Sigmoid colon (tissue), 7 donors: Measurements from ENCODE around the gene ACOT2. TPM values are rescaled to one million over a fixed set of nuclear protein-coding genes. Genes with fewer than 3 reads are reported as not detected.
"Not testable (repeated sequence)": the region's sequence is repeated elsewhere in the genome, so short reads cannot be mapped to it uniquely, and the experiment has no call there.

Experiments used
- DNase-seq: peaks from one replicate; pipeline ENCODE4 v3.0.0-alpha.2; 2019
- H3K27ac ChIP-seq, 4 donors: fragments of 200-600 bp; sonication (generic); one replicate each; pipeline ENCODE4 v1.5.1; 2016 to 2019; ENCODE audit warnings: mild to moderate bottlenecking in 1 of 4
- H3K27me3 ChIP-seq, 3 donors: fragments of 200-600 bp; sonication (generic); one replicate each; pipeline ENCODE4 v1.5.1; 2019; ENCODE audit warnings: mild to moderate bottlenecking in 1 of 3
- H3K36me3 ChIP-seq, 4 donors: fragments of 200-600 bp; sonication (generic); one replicate each; pipeline ENCODE4 v1.5.1; 2016 to 2019
- H3K4me1 ChIP-seq, 4 donors: fragments of 200-600 bp; sonication (generic); one replicate each; pipeline ENCODE4 v1.5.1; 2017 to 2019
- H3K4me3 ChIP-seq, 4 donors: fragments of 200-600 bp; sonication (generic); one replicate each; pipeline ENCODE4 v1.5.1; 2017 to 2019; ENCODE audit warnings: mild to moderate bottlenecking in 2 of 4, moderate library complexity in 1 of 4
- H3K9me3 ChIP-seq, 4 donors: fragments of 200-600 bp in 3 of 4; sonication (generic) in 3 of 4; one replicate each; pipeline versions ENCODE4 v1.5.1 to v1.6.1; 2013 to 2019
- EP300 ChIP-seq, 4 donors: sonication (generic); formaldehyde crosslinking; IDR thresholded peaks; one replicate each; pipeline ENCODE4 v1.6.1; 2017; ENCODE audit warnings: antibody characterized with exemption in 4 of 4
- POLR2A ChIP-seq, 2 donors: fragments of 450-650 bp; IDR thresholded peaks; one replicate each; pipeline ENCODE4 v1.6.1; 2016; ENCODE audit warnings: antibody characterized with exemption in 2 of 2, mild to moderate bottlenecking in 2 of 2, moderate library complexity in 2 of 2
- POLR2AphosphoS5 ChIP-seq, 4 donors: sonication (generic); formaldehyde crosslinking; IDR thresholded peaks; one replicate each; pipeline ENCODE4 v1.6.1; 2017; ENCODE audit warnings: antibody characterized with exemption in 4 of 4
- WGBS, 2 donors: extraction: QIAGEN DNeasy Blood & Tissue Kit; methylation state at CpG; one replicate each; pipeline ENCODE4 v1.1.7; 2013; 5-methylcytosine and 5-hydroxymethylcytosine counted together
- intact Hi-C: fragments of 100-400 bp; cut with DNase I; formaldehyde crosslinking; loops from one replicate; pipeline ENCODE4 v1.15.1; 2023
- polyA plus RNA-seq, 3 donors: library from polyadenylated mRNA; stranded (reverse); fragments of 200-250 nt; gene quantifications; one replicate each; pipeline ENCODE4 v1.2.3, GENCODE V29; 2013
- total RNA-seq, 4 donors: library from RNA; depleted of rRNA; stranded (reverse); fragments of >200 nt; gene quantifications; one replicate each; pipeline ENCODE4 v1.1.0, GENCODE V29; 2016
- TF ChIP-seq, protein P1 (sequence below), 4 experiments: fragments of 450-650 bp in 3 of 4; fragments of 200-600 bp in 1 of 4; IDR thresholded peaks; one replicate each; pipeline ENCODE4 v1.5.1; 2016 to 2019; ENCODE audit warnings: antibody characterized with exemption in 4 of 4, mild to moderate bottlenecking in 3 of 4, moderate library complexity in 2 of 4
- donor health status: healthy with polysubstance abuse.
- donor health status: Bipolar disorder and iron deficiency.
- donor health status: healthy.

The ACOT2 gene
- total and polyA plus RNA-seq, 7 donors = 19.2 to 125 (median 44.7) TPM

DNA sequence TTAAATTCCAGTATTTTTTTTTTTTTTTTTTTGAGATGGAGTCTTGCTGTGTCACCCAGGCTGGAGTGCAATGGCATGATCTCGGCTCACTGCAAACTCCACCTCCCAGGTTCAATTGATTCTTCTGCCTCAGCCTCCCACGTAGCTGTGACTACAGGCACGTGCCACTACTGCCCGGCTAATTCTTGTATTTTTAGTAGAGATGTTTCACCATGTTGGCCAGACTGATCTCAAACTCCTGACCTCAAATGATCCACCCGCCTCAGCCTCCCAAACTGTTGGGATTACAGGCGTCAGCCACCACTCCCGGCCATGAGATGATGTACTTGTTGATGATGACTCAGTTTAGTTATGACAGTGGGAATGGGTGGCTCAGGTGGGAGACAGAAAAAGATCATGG lies 5.2 kb downstream of the ACOT2 start:
- not testable (repeated sequence) for H3K9me3 ChIP-seq, H3K27me3 ChIP-seq, H3K27ac ChIP-seq, H3K4me3 ChIP-seq, DNase-seq
- 96 to 97% methylated on average over 7 of the region's 7 CpGs for WGBS, 2 donors
- Histone ChIP-seq H3K36me3 (peaks cover 0 to 19% (median 7%) of the 10 kb centered on the region in 4 donors), H3K4me1 (peaks cover 0 to 13% (median 2%) of the 10 kb centered on the region in 4 donors)
- intact Hi-C loops = loop anchor here (5.0 kb wide), 1 partner anchor 58 kb away; no protein-coding TSS in a partner anchor

DNA sequence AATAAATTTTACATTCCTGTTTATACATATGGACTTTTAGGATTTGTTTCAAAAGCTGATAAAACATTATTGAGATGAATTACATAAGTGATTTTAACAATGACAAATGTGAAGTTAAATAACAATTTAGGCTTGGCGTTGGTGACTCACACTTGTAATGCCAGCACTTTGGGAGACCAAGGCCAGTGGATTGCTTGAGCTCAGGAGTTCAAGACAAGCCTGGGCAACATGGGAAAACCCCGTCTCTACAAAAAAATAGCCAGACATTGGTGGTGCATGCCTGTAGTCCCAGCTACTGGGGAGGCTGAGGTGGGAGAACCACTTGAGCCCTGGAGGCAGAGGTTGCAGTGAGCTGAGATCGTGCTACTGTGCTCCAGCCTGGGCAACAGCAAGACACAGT lies 7.4 kb downstream of the ACOT2 start:
- no peaks in the 10 kb centered on the region for H3K27me3 ChIP-seq
- peaks cover 0 to 4% (median 0%) of the 10 kb centered on the region in 4 donors for H3K4me1 ChIP-seq
- no peak overlapping the region for H3K27ac ChIP-seq
- no peaks in the 10 kb centered on the region for H3K9me3 ChIP-seq
- peaks cover 0 to 22% (median 7%) of the 10 kb centered on the region in 4 donors for H3K36me3 ChIP-seq
- 90 to 91% methylated on average over 3 of the region's 3 CpGs for WGBS, 2 donors
- intact Hi-C loops = no loop called here
- no peak for DNase-seq
- no peak overlapping the region for H3K4me3 ChIP-seq
- TF ChIP-seq POLR2AphosphoS5 (IDR thresholded peaks at IDR 0.05) (no peak), EP300 (IDR thresholded peaks at IDR 0.05) (no peak), POLR2A (IDR thresholded peaks at IDR 0.05) (no peak)
- TF ChIP-seq, protein P1, sequence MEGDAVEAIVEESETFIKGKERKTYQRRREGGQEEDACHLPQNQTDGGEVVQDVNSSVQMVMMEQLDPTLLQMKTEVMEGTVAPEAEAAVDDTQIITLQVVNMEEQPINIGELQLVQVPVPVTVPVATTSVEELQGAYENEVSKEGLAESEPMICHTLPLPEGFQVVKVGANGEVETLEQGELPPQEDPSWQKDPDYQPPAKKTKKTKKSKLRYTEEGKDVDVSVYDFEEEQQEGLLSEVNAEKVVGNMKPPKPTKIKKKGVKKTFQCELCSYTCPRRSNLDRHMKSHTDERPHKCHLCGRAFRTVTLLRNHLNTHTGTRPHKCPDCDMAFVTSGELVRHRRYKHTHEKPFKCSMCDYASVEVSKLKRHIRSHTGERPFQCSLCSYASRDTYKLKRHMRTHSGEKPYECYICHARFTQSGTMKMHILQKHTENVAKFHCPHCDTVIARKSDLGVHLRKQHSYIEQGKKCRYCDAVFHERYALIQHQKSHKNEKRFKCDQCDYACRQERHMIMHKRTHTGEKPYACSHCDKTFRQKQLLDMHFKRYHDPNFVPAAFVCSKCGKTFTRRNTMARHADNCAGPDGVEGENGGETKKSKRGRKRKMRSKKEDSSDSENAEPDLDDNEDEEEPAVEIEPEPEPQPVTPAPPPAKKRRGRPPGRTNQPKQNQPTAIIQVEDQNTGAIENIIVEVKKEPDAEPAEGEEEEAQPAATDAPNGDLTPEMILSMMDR (IDR thresholded peaks at IDR 0.05) = no peak

DNA sequence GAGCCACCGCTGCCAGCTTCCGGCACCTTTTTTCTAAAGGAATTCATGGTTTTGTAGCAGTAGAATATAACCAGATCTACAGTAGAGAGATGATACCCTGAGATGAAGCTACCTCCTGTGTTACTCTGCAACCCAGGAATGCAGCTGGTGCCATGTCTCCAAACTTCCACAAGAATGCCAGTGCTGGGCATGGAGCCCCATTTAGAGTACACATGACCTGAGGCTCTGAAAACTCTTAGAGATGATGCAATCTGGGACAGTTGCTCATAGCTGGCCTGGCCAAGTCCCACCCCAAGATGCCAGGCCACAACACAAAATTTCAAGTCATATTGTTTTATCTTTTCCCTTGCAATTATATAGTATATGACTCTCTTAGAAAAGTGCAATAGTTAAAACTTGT lies 8.2 kb downstream of the ACOT2 start:
- H3K9me3 ChIP-seq, H3K27ac ChIP-seq, H3K27me3 ChIP-seq, DNase-seq, H3K4me1 ChIP-seq, H3K4me3 ChIP-seq, intact Hi-C loops: not testable (repeated sequence)
- H3K36me3 ChIP-seq = peaks cover 0 to 22% (median 7%) of the 10 kb centered on the region in 4 donors
- 100% methylated on average over 2 of the region's 2 CpGs for WGBS, 2 donors

DNA sequence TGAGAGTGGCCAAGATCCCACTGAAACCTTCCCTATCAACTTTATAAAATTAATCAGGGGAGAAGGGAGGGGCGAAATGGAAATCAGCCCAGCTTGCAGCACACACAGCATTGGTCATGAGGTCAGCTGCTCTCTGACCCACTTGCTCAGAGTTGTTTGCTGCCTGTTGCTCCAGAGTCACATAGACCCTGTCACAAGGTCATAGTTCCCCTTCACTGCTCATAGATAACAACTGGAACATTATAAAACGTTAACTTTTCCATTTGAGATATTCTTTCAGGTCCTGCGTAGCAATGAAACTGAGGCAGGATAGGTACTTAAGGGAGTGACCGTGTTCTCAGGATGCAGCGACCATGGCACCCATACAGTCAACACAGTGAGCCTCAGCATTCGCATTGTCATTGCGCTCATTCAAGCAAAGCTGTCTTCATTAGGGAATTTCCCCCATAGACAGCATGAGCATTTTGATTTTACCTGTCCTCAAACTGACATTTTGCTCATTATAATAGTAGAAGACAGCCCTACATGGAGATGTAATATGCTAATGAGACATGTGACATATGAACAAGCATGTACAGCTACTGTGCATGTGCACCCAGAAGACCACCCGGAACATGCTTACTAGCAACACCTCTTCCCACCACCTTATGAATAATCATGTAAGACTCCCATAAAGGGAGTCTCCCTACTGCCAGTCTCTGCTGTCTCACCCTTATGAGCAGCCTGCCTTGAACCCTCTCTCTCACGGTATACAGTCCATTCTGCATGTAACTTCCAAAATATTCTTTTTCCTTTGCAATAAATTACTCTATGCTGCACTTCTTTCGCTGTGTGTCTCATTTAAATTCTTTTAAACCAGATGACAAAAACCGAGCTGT lies 13.3 kb downstream of the ACOT2 start:
- 88 to 89% methylated on average over 10 of the region's 11 CpGs for WGBS, 2 donors
- H3K4me3 ChIP-seq, H3K27me3 ChIP-seq, H3K9me3 ChIP-seq, DNase-seq, intact Hi-C loops, H3K4me1 ChIP-seq, H3K27ac ChIP-seq: not testable (repeated sequence)
- H3K36me3 ChIP-seq = peaks cover 0 to 14% (median 6%) of the 10 kb centered on the region in 4 donors

DNA sequence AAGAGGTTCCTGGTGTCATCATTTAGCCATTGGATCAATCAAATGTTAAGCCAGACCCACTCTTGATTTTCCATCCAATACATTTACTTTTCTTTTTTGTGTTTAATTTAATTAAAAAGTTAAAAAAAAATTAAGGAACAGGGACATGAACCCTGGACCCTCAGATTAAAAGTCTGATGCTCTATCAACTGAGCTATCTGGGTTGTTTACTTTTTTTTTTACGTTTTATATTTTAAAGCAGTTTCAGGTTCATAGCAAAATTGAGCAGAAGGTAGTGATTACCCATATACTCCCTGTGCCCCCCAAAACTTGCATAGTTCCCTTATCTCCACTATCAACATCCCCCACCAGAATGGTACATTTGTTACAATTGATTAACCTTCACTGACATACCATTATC lies 19.7 kb downstream of the ACOT2 start:
- 80 to 88% methylated on average over 1 of the region's 1 CpG for WGBS, 2 donors
- intact Hi-C loops = no loop called here
- H3K27ac ChIP-seq = no peak overlapping the region
- peaks cover 0 to 11% (median 10%) of the 10 kb centered on the region in 4 donors for H3K4me1 ChIP-seq
- H3K36me3 ChIP-seq = no peaks in the 10 kb centered on the region
- no peak overlapping the region for H3K4me3 ChIP-seq
- TF ChIP-seq EP300 (IDR thresholded peaks at IDR 0.05) = no peak
- TF ChIP-seq, protein P1 (IDR thresholded peaks at IDR 0.05) = no peak
- TF ChIP-seq POLR2A (IDR thresholded peaks at IDR 0.05) = no peak
- no peaks in the 10 kb centered on the region for H3K27me3 ChIP-seq
- DNase-seq = no peak
- no peaks in the 10 kb centered on the region for H3K9me3 ChIP-seq

DNA sequence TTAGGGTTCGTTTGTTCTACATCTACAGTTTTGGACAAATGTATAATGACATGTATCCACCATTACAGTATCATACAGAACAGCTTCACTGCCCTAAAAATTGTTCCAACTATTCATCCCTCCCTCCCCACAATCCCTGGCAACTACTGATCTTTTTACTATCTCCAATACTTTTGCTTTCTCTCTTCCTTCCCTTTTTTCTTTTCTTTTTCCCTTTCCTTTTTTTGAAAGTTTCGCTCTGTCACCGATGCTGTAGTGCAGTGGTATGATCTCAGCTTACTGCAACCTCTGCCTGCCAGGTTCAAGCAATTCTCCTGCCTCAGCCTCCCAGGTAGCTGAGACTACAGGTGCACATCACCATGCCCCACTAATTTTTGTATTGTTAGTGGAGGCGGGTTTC lies 20.1 kb downstream of the ACOT2 start:
- Histone ChIP-seq H3K27ac (no peak overlapping the region), H3K4me1 (peaks cover 0 to 11% (median 10%) of the 10 kb centered on the region in 4 donors), H3K9me3 (no peaks in the 10 kb centered on the region), H3K4me3 (no peak overlapping the region), H3K27me3 (no peaks in the 10 kb centered on the region), H3K36me3 (no peaks in the 10 kb centered on the region)
- no peak for DNase-seq
- TF ChIP-seq EP300 (IDR thresholded peaks at IDR 0.05) = no peak
- no peak for TF ChIP-seq POLR2AphosphoS5 (IDR thresholded peaks at IDR 0.05)
- TF ChIP-seq, protein P1 (IDR thresholded peaks at IDR 0.05) = no peak
- TF ChIP-seq POLR2A (IDR thresholded peaks at IDR 0.05) = no peak
- WGBS, 2 donors = 89 to 90% methylated on average over 4 of the region's 4 CpGs
- intact Hi-C loops = no loop called here

DNA sequence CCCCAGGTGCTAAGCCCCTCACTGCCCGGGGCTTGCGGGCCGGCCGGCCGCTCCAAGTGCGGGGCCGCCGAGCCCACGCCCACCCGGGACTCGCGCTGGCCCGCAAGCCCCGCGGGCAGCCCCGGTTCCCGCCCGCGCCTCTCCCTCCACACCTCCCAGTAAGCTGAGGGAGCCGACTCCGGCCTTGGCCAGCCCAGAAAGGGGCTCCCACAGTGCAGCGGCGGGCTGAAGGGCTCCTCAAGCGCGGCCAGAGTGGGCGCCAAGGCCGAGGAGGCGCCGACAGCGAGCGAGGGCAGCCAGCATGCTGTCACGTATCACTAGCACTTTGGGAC lies 21.6 kb downstream of the ACOT2 start:
- peaks cover 0 to 11% (median 10%) of the 10 kb centered on the region in 4 donors for H3K4me1 ChIP-seq
- H3K4me3 ChIP-seq, H3K9me3 ChIP-seq, H3K27ac ChIP-seq, H3K27me3 ChIP-seq, intact Hi-C loops, H3K36me3 ChIP-seq, DNase-seq: not testable (repeated sequence)
- 96 to 97% methylated on average over 32 of the region's 32 CpGs for WGBS, 2 donors
